HepG2 (cell line): ENCODE measurements around the gene NRBP1. TPM values are rescaled to one million over a fixed set of nuclear protein-coding genes. Genes with fewer than 3 reads are reported as not detected.

Experiments
- CREB1 ChIP-seq, 2 experiments: fragments of 450-650 bp in 1 of 2; IDR thresholded peaks; 2 replicates each; pipeline ENCODE4 v1.6.1; 2016 to 2017; ENCODE audit warnings: control low read depth in 1 of 2, mild to moderate bottlenecking in 1 of 2, missing compliant biosample characterization in 1 of 2, missing genetic modification characterization in 1 of 2
- FOXK1 ChIP-seq: sonication (generic); formaldehyde crosslinking; IDR thresholded peaks from 2 replicates; pipeline ENCODE4 v1.4.0; 2020; ENCODE audit warnings: low read depth, missing genetic modification reagents, borderline replicate concordance
- HMG20A ChIP-seq: IDR thresholded peaks from 2 replicates; pipeline ENCODE4 v1.6.1; 2016; ENCODE audit warnings: borderline replicate concordance
- KLF12 ChIP-seq: sonication (generic); formaldehyde crosslinking; IDR thresholded peaks from 2 replicates; pipeline ENCODE4 v1.4.0; 2020; ENCODE audit warnings: missing genetic modification reagents, borderline replicate concordance
- NFE2L1 ChIP-seq: sonication (generic); formaldehyde crosslinking; IDR thresholded peaks from 2 replicates; pipeline ENCODE4 v1.4.0; 2020; ENCODE audit warnings: missing genetic modification reagents, mild to moderate bottlenecking, borderline replicate concordance
- NR2F6 ChIP-seq, 2 experiments: IDR thresholded peaks; 2 replicates each; pipeline ENCODE4 v1.6.1; 2016; ENCODE audit warnings: antibody characterized with exemption in 1 of 2, mild to moderate bottlenecking in 1 of 2
- ONECUT2 ChIP-seq: sonication (generic); formaldehyde crosslinking; IDR thresholded peaks from 2 replicates; pipeline ENCODE4 v1.4.0; 2020; ENCODE audit warnings: missing genetic modification reagents
- SMAD1 ChIP-seq: sonication (generic); formaldehyde crosslinking; IDR thresholded peaks from 2 replicates; pipeline ENCODE4 v1.4.0; 2020; ENCODE audit warnings: missing genetic modification reagents, low read depth, mild to moderate bottlenecking, borderline replicate concordance
- ZEB1 ChIP-seq: IDR thresholded peaks from 2 replicates; pipeline ENCODE4 v1.6.1; 2012; ENCODE audit warnings: mild to moderate bottlenecking, low read depth, inconsistent platforms; ENCODE audit not compliant: insufficient replicate concordance
- ZNF776 ChIP-seq: sonication (generic); formaldehyde crosslinking; IDR thresholded peaks from 2 replicates; pipeline ENCODE4 v1.4.0; 2020; ENCODE audit warnings: mild to moderate bottlenecking, missing genetic modification reagents
- ZNF790 ChIP-seq: sonication (generic); formaldehyde crosslinking; IDR thresholded peaks from 2 replicates; pipeline ENCODE4 v1.8.0; 2022; ENCODE audit warnings: missing genetic modification reagents, mild to moderate bottlenecking, borderline replicate concordance
- ZSCAN25 ChIP-seq: sonication (generic); formaldehyde crosslinking; IDR thresholded peaks from 2 replicates; pipeline ENCODE4 v1.8.0; 2022; ENCODE audit warnings: mild to moderate bottlenecking, missing genetic modification reagents
- polyA plus RNA-seq, 8 experiments: library from polyadenylated mRNA; depleted of rRNA in 3 of 8; stranded (reverse) in 7 of 8; unstranded in 1 of 8; fragments of >200 nt; fragmentation: Illumina TruSeq in 4 of 8; extraction: Trizol in 4 of 8; gene quantifications; 2 replicates each; pipeline versions ENCODE4 v1.2.1 to v1.2.3, GENCODE V29; 2011 to 2016; ENCODE audit warnings: low read depth in 4 of 8, missing spikeins in 1 of 8, mixed read lengths in 1 of 8; ENCODE audit not compliant: insufficient read depth in 1 of 8
- total RNA-seq, 5 experiments: library from RNA; depleted of rRNA; stranded (reverse); fragments of >200 nt; fragmentation: Illumina TruSeq; extraction: Trizol; gene quantifications; 2 replicates each; pipeline ENCODE4 v1.2.3, GENCODE V29; 2016; ENCODE audit warnings: low read depth in 1 of 5
- TF ChIP-seq, protein P1 (sequence below): sonication (generic); formaldehyde crosslinking; IDR thresholded peaks from one replicate; pipeline ENCODE4 v1.5.1; 2020; ENCODE audit warnings: mild to moderate bottlenecking, missing genetic modification reagents; ENCODE audit errors: not compliant biosample characterization
- TF ChIP-seq, protein P2 (sequence below): sonication (generic); formaldehyde crosslinking; IDR thresholded peaks from 2 replicates; pipeline ENCODE4 v1.4.0; 2020; ENCODE audit warnings: mild to moderate bottlenecking, low read depth, missing genetic modification reagents
- TF ChIP-seq, protein P3 (sequence below): sonication (generic); formaldehyde crosslinking; IDR thresholded peaks from 2 replicates; pipeline ENCODE4 v1.4.0; 2020; ENCODE audit warnings: low read depth, mild to moderate bottlenecking, missing genetic modification reagents

The NRBP1 gene
- total and polyA plus RNA-seq, 2 of the 13 experiments (the other 11 are each of a cell fraction or from before 2014, with no cell fraction given) = 165 to 240 TPM

DNA sequence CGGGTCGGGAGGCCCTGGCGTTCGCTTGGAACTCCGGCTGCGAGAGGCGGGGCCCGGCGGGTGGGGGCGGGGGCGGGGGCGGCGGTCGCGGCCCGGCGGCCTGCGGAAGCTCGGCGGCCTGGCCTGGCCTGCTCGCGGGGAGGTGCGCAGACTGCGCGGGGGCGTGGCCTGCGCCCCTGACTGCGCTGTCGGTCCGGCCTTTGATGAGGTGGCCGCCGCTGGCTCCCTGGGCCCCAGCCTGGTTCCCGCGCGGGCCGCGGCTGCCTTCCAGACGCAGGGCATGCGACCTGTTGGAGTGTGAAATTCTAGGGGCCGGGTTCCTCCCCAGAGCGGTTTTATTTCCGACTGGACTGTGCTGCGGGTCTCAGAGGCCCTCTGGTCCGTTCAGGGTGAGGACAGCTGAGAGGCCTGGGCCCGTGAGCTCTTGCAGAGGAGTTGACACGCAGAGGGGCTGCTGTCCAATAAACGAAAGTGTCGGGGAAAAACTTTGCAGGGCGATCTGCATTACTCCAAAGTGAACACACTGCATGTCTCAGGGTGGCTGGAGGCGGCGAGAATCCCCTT, 629 bp downstream of the NRBP1 start (continued):
- TF ChIP-seq NFE2L1 (CRISPR knock-in tag) = no peak
- TF ChIP-seq NR2F6 (IDR thresholded peaks at IDR 0.05) = no peak
- peak; percentile 48 for TF ChIP-seq NR2F6 (CRISPR knock-in tag; IDR thresholded peaks at IDR 0.05)
- TF ChIP-seq, protein P1, sequence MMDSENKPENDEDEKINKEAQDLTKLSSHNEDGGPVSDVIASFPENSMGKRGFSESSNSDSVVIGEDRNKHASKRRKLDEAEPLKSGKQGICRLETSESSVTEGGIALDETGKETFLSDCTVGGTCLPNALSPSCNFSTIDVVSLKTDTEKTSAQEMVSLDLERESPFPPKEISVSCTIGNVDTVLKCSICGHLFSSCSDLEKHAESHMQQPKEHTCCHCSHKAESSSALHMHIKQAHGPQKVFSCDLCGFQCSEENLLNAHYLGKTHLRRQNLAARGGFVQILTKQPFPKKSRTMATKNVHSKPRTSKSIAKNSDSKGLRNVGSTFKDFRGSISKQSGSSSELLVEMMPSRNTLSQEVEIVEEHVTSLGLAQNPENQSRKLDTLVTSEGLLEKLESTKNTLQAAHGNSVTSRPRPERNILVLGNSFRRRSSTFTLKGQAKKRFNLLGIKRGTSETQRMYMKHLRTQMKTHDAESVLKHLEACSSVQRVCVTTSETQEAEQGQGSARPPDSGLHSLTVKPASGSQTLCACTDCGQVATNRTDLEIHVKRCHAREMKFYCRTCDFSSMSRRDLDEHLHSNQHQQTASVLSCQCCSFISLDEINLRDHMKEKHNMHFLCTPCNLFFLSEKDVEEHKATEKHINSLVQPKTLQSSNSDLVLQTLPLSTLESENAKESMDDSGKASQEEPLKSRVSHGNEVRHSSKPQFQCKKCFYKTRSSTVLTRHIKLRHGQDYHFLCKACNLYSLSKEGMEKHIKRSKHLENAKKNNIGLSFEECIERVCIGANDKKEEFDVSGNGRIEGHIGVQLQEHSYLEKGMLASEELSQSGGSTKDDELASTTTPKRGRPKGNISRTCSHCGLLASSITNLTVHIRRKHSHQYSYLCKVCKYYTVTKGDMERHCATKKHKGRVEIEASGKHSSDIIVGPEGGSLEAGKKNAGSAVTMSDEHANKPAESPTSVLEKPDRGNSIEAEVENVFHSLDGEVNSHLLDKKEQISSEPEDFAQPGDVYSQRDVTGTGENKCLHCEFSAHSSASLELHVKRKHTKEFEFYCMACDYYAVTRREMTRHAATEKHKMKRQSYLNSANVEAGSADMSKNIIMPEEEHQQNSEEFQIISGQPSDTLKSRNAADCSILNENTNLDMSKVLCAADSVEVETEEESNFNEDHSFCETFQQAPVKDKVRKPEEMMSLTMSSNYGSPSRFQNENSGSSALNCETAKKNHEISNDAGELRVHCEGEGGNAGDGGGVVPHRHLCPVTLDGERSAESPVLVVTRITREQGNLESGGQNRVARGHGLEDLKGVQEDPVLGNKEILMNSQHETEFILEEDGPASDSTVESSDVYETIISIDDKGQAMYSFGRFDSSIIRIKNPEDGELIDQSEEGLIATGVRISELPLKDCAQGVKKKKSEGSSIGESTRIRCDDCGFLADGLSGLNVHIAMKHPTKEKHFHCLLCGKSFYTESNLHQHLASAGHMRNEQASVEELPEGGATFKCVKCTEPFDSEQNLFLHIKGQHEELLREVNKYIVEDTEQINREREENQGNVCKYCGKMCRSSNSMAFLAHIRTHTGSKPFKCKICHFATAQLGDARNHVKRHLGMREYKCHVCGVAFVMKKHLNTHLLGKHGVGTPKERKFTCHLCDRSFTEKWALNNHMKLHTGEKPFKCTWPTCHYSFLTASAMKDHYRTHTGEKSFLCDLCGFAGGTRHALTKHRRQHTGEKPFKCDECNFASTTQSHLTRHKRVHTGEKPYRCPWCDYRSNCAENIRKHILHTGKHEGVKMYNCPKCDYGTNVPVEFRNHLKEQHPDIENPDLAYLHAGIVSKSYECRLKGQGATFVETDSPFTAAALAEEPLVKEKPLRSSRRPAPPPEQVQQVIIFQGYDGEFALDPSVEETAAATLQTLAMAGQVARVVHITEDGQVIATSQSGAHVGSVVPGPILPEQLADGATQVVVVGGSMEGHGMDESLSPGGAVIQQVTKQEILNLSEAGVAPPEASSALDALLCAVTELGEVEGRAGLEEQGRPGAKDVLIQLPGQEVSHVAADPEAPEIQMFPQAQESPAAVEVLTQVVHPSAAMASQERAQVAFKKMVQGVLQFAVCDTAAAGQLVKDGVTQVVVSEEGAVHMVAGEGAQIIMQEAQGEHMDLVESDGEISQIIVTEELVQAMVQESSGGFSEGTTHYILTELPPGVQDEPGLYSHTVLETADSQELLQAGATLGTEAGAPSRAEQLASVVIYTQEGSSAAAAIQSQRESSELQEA (CRISPR knock-in tag) = no peak
- no peak for TF ChIP-seq ZNF776 (CRISPR knock-in tag)
- no peak for TF ChIP-seq ZEB1
- no peak; the same call in 1 of the 2 replicates for TF ChIP-seq HMG20A (CRISPR knock-in tag)
- peak; percentile 15; the same call in 1 of the 2 replicates for TF ChIP-seq ONECUT2
- TF ChIP-seq, protein P2, sequence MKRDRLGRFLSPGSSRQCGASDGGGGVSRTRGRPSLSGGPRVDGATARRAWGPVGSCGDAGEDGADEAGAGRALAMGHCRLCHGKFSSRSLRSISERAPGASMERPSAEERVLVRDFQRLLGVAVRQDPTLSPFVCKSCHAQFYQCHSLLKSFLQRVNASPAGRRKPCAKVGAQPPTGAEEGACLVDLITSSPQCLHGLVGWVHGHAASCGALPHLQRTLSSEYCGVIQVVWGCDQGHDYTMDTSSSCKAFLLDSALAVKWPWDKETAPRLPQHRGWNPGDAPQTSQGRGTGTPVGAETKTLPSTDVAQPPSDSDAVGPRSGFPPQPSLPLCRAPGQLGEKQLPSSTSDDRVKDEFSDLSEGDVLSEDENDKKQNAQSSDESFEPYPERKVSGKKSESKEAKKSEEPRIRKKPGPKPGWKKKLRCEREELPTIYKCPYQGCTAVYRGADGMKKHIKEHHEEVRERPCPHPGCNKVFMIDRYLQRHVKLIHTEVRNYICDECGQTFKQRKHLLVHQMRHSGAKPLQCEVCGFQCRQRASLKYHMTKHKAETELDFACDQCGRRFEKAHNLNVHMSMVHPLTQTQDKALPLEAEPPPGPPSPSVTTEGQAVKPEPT (CRISPR knock-in tag) = no peak; the same call in 1 of the 2 replicates
- TF ChIP-seq FOXK1 (CRISPR knock-in tag) = no peak; the same call in 1 of the 2 replicates
- no peak for TF ChIP-seq ZSCAN25
- 0 out of 2 replicates have a peak, but pooled peaks have one; percentile 9 for TF ChIP-seq SMAD1 (CRISPR knock-in tag)
- TF ChIP-seq ZNF790 (CRISPR knock-in tag) = no peak
- TF ChIP-seq, protein P3, sequence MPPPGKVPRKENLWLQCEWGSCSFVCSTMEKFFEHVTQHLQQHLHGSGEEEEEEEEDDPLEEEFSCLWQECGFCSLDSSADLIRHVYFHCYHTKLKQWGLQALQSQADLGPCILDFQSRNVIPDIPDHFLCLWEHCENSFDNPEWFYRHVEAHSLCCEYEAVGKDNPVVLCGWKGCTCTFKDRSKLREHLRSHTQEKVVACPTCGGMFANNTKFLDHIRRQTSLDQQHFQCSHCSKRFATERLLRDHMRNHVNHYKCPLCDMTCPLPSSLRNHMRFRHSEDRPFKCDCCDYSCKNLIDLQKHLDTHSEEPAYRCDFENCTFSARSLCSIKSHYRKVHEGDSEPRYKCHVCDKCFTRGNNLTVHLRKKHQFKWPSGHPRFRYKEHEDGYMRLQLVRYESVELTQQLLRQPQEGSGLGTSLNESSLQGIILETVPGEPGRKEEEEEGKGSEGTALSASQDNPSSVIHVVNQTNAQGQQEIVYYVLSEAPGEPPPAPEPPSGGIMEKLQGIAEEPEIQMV (CRISPR knock-in tag) = peak; percentile 93
- TF ChIP-seq KLF12 (CRISPR knock-in tag) = peak; percentile 52
- 0 out of 2 replicates have a peak, but pooled peaks have one; percentile 23 for TF ChIP-seq CREB1 (IDR thresholded peaks at IDR 0.05)
- TF ChIP-seq CREB1 (CRISPR knock-in tag; IDR thresholded peaks at IDR 0.05) = no peak
